OCI-LY7 (cell line): ENCODE measurements around the gene REST.
"Not testable (repeated sequence)": the region's sequence is repeated elsewhere in the genome, so short reads cannot be mapped to it uniquely, and the experiment has no call there.

Experiments
- EZH2phosphoT487 ChIP-seq: fragments of 200-600 bp; sonication (generic); IDR thresholded peaks from 2 replicates; pipeline ENCODE4 v1.6.1; 2018; ENCODE audit warnings: low read depth, borderline replicate concordance, mild to moderate bottlenecking, mixed run types, antibody characterized with exemption, low read length, moderate library complexity, mixed read lengths
- TF ChIP-seq, protein P1 (sequence below): fragments of 200-600 bp; sonication (generic); conservative IDR thresholded peaks from 2 replicates; pipeline ENCODE4 v1.5.1; 2014; ENCODE audit warnings: mild to moderate bottlenecking, antibody characterized with exemption, low read length, moderate library complexity, mixed read lengths

DNA sequence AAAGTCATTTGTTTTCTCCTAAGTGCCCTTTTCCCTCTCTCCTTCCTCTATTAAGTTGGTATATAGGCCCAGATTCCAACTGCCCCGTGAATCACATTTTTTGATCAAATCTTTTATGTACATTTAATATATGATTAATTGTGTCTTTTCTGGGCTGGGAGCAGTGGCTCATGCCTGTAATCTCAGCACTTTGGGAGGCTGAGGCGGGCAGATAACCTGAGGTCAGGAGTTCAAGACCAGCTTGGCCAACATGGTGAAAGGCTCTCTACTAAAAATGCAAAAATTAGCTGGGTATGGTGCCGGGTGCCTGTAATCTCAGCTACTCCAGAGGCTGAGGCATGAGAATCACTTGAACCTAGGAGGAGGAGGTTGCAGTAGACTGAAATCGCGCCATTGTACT lies 7.5 kb upstream of the REST start:
- TF ChIP-seq, protein P1, sequence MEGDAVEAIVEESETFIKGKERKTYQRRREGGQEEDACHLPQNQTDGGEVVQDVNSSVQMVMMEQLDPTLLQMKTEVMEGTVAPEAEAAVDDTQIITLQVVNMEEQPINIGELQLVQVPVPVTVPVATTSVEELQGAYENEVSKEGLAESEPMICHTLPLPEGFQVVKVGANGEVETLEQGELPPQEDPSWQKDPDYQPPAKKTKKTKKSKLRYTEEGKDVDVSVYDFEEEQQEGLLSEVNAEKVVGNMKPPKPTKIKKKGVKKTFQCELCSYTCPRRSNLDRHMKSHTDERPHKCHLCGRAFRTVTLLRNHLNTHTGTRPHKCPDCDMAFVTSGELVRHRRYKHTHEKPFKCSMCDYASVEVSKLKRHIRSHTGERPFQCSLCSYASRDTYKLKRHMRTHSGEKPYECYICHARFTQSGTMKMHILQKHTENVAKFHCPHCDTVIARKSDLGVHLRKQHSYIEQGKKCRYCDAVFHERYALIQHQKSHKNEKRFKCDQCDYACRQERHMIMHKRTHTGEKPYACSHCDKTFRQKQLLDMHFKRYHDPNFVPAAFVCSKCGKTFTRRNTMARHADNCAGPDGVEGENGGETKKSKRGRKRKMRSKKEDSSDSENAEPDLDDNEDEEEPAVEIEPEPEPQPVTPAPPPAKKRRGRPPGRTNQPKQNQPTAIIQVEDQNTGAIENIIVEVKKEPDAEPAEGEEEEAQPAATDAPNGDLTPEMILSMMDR: not testable (repeated sequence)
- not testable (repeated sequence) for TF ChIP-seq EZH2phosphoT487
